ENCODE results near the gene PDLIM7. TPM values are rescaled to one million over a fixed set of nuclear protein-coding genes. Genes with fewer than 3 reads are reported as not detected.

Gene PDLIM7
- total RNA-seq, 1 donor from 2014 or later = 247 TPM

DNA sequence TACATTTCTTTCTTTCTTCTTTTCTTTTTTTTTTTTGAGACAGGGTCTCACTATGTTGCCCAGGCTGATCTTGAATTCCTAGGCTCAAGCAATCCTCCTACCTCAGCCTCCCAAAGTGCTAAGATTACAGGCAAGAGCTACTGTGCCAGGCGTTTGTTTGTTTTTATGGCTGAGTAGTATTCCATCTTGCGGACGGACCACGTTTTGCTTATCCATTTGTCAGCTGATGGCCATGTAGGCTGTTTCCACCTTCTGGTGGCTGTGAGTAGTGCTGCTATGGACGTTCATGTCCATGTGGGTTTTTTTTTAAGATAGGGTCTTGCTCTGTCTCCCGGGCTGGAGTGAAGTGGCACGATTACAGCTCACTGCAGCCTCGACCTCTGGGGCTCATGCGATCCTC, 9.8 kb upstream of the PDLIM7 start:
- DNase-seq (ENCODE audit: low spot score) = no peak

DNA sequence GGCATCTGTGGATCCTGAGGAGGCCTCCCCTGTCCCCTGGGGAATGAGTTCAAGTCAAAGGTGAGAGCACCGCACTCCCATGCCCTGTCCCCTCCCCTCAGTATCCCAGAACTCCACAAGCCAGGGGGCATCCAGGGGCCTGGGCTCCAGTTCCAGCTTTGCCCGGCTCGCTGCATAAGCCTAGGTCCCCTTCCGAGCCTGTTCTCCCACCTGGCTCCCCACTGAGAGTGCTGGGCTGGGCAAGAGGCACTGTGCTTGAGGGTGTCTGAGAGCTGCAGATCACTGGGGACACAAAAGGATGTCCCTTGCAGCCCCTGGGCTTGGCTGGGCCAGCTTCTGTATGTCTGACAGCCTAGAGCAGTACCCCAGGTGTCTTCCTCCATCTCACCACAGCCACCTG, 7.7 kb upstream of the PDLIM7 start:
- DNase-seq (ENCODE audit: low spot score) = no peak

DNA sequence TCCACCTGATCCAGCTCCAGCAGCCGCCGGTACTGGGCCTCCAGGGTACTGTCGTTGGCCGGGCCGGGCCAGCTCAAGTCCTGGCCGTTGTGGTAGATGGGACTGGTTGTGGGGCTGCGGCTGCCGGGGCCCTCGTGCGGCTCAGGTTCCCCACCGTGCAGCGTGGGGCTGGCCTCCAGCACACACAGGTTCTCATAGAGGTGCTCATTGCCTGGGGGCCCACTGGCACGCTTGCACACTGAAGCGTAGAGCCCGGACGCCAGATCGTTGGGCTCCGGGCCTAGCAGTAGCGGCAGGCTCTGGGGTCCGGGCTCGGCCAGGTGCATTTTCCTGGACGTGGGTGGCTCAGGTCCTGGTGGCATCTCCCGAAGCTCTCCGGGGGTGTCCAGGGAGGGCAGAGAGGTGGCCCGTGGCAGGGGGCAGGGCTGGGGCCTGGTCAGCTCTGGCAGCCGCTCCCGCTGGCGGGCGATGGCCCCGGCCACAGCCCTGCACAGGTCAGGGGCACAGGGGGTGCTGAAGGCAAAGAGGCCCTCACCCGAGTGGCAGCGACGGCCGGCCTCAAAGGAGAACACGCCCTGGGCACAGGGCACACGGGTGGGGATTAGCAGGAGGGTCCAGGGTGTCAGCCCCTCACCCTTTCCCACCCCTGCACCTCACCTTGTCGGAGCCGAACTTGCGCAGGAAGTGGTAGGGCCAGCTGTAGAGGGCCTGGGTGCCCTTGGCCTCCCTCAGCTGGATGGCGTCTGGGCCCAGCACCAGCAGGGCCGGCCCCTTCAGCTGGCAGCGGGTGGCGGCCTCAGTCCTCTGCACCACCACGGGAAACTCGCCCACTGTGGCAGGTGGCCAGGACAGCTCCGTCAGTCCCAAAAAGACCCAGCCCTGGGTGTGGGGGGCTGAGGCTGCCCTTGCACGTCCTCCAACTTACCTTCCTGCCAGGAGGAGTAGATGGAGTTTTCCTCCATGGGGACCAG, 7.0 kb upstream of the PDLIM7 start:
- DNase-seq (ENCODE audit: low spot score) = no peak

DNA sequence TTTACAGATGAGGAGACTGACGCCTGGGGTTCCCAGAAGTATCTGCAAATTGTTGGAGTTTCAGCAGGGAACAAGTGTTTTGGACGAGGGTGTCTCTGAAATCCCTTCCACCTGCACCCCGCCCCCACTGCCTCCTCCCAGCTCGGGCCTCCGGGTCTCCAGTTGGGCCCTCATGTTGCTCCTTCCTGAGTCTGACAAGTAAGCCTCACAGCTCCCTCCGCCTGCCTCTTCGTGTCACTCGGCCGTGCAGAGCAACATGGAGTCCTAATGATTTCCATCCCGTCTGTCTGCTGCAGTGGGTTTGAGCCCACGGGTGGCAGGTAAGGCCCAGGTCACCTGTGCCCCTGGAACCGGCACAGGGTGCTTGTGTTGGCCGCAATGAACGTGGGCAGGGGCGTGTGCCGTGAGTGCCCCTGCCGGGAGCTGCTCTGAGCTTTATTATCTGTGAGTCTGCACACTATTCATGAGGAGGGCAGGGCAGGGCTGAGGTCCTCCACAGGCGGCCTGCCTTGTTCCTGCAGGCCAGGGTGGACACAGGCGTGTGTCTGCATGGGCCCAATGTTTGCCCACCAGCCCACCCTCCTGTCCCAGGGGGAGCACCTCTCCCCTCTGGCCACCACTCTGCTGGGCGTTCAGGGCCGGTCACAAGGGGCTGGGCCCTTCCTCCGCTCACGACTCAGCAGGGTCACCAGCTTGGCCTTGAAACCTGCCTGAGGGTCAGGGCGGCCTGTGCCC, 6.1 kb upstream of the PDLIM7 start:
- no peak for DNase-seq (ENCODE audit: low spot score)

DNA sequence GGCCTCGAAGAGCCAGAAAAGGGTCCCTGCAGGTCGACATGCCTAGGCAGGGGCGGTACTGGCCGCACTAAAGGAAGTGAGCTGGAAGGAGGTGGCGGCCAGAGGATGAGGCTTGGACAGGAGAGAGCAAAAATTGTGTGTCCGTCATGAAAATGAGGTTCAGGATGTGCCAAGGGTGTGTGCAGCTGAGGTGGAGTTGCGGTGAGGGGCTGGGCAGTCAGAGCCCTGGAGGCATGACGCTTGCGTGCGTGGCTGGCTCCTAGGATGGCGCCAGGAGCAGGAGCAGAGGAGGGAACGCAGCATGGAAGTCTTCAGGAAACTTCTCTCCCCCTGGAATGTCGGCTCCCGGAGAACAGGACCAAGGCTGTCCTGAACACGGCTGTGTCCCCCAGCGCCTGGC, 5.5 kb upstream of the PDLIM7 start:
- no peak for DNase-seq (ENCODE audit: low spot score)

DNA sequence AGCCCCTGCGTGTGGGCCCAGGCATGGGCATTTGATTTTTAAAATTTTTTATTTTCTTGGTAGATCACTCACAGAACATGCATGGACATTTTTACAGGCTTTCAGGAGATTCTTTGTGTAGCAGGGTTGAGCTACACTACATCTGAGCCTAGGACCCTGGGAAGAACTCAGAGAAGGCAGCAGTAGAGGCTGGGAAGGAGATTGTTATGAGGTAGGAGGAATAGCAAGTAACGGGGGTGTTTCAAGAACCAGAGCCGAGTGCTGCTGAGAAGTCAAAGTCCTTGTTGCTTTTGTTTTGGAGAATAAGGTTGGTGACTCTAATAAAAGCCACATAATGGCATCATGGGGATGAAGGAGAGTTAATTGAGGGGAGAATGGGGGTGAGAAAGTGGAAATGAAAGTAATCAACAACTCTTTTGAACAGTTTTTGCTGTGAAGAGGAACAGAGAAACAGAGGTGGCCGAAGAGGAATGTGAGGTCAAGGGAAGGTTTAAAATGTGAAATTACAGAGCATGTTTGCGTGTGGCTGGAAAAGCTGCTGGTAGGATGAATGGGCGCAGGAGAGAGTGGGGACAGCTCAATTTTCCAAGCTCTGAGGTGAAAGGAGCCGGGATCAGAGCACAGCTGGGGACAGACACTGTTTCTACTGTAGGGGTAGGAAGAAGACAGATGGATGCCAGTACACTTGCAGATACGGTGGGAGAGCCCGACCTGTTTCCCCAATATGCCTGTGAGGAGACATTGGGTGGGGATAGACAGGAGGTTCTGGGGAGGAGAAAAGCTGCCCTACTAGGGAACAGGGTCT, 4.7 kb upstream of the PDLIM7 start:
- no peak for DNase-seq (ENCODE audit: low spot score)

DNA sequence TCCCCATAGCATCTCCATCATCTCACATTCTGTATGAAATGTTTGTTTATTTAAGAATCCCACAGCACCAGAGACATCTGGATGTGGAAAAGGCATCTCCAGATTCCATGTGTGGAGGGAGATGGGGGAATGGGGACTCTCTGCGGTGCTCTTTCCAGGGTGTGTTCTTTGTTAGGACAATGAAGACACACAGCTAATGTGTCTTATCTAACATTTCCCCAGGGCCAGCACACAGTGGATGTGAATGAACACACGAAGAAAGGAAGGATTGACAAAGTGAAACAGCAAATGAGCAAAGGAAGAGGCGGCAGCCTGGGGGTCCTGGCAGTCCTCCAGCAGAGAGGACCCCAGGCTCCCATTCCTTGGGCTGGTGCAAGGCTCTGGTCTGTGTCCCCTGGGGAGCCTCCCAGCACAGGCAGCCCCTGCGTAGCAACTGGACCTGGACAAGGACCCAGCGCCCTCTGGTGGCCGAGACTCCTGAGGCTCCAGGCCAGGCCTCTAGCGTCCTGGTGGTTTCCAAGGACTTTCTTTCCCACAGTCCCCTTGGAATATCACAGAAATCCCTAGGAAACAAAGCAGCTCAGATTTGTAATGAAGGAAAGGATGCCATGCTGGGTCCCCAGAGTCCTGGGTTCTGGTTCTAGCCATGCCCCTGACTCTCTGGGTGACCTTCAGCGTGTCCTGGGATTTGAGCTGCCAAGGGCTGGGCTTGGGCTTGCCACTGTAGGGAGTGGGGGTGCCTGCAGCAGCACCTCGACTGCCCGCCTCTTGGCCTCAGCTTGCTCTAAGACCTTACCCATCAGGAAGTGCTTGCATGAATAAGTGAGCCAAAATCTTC, 3.5 kb upstream of the PDLIM7 start:
- DNase-seq (ENCODE audit: low spot score) = peak; percentile 92

DNA sequence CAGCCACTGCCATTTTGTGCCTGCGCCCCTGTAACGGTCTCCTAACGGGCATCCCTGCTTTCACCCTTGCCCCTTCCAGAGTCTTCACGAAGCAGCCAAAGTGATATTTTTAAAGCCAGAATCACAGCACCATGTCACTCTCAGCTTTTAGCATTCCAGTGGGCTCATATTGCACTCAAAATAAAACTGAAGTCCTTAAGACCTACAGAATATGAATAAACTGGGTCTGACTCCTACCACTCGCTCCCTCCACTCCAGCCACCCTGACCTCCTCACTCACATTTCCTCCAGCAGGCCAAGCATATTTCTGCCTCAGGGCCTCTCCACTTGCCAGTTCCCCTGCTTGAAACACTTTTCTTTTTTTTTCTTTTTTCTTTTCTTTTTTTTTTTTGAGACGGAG, 2.4 kb upstream of the PDLIM7 start:
- no peak for DNase-seq (ENCODE audit: low spot score)

DNA sequence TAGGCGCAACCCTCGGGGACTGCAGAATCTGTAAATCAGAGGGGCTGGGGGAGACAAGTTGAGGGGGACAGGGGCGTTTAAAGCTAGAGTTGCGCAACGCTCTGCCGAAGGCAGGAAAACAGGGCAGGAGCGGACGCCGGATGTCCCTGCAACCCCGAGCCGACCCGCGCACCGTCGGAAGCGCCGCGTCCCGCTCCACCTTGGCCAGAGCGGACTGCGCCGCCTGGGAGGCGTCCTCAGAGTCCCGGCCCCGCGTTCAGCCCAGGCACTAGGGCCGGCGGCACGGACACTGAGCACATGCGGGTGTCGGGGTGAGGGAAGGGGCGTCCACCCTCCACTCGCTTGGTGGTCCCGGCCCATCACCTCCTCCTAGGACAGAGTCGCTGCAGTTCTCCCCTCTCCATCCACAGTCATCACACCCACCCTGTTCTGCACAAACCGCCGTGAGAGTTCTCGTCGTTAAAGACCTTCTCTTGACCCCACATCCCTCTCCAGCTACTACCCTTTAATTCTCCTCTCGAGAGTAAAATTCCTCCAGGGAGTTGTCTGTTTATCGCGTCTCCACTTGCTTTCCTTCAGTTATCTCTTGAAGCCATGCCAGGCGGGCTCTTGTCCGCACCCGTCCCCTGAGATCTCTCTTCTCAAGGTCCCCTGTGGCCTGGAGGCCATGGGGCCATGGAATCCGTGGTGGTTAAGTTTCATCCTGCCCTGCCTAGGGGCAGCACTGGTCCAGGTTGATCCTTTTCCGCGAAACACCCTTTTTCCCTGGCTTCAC, 796 bp upstream of the PDLIM7 start:
- DNase-seq (ENCODE audit: low spot score) = peak; percentile 68

DNA sequence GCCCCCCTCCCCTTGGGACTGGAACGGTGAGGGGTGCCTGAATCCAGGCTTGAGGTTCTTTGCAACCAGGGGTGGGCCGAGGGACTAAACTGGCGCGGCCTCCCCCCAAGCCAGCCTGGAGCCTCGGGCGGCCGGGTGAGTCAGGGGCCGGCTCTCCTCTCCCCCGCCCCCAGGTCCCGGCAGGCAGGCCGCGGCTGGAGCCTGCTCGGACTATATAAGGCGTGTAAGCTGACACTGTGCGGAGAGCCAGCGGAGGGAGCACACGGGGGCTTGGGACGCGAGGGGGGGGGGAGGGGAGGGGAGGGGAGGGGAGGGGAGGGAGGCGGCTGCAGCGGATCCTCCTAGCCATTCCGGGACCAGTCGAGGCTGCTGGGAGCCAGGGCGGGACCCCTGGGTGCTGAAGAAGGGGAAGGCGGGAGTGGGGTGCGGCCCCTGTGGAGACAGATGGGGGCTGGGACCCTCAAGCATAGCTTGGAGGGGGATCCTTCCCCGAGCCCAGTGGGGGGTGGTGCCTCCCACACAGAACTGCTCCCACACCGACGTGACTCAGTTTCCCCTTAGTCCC, 595 bp downstream of the PDLIM7 start:
- DNase-seq (ENCODE audit: low spot score) = peak; percentile 95

DNA sequence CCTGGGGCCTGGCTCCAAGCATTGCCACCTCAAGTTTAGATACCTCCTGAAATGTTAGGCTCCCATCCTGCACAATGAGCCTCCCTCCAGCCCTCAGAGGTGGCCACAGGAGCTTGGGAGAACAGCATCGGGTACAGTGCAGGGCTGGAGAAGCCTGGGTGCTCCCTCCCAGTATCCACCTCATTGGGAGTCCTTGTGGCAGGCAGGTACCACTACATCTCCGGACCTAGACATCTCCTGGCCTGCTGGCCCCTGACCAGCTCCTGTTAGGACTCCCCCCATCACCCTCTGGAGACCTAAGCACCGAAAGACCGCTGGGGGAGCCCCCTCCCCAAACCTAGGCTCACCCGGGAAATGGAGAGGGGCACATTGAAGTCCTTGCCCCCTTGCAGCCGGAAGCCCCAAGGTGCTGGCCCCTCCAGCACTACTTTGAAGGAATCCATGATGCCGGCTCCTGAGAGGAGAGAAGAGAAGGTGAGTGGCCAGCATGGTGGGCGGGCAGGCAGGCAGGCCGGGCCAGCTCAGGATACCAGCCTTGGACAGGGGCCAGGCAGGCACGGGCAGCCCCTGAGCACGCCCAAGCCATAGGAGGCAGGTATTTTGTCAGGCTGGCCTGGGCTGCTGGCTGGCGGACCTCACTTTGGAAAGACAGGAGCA, 1.2 kb downstream of the PDLIM7 start:
- peak; percentile 50 for DNase-seq (ENCODE audit: low spot score)

DNA sequence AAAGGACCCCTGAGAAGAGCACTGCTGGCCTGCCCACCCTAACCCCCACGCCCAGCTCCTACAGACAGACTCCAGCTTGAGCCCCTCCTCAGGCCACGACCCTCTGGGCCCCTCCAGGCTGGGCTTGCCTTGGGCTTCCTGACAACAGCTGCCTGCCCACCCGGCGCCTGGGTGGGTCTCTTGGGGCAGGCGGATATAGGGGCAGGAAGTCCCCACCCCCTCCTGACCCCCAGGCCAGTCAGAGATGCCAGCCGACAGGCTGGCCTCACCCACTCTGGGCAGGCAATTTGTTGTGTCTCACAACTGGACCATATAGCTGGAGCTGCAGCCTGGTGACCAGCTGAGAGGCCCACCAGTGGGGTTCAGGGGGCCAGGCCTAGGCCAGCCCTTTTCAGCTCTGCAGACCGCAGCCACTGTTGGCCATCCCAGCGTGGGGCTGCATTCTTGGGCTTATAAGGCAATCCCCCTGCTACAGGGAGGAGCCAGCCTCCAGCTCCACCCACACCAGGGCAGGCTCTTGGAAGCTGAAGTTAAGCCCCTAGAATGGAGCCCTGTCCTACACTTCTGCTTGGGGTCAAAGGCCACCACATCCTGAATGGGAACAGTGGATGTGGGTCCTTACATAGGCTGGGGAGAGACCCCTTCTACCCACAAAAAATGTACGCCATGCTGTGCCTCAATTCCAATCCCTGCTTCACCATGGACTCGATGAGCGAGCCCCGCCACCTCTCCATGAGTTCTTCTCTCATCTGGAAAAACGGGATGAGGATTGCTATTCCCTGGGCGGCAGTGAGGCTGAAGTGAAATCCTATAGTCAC, 2.0 kb downstream of the PDLIM7 start:
- peak; percentile 96 for DNase-seq (ENCODE audit: low spot score)

DNA sequence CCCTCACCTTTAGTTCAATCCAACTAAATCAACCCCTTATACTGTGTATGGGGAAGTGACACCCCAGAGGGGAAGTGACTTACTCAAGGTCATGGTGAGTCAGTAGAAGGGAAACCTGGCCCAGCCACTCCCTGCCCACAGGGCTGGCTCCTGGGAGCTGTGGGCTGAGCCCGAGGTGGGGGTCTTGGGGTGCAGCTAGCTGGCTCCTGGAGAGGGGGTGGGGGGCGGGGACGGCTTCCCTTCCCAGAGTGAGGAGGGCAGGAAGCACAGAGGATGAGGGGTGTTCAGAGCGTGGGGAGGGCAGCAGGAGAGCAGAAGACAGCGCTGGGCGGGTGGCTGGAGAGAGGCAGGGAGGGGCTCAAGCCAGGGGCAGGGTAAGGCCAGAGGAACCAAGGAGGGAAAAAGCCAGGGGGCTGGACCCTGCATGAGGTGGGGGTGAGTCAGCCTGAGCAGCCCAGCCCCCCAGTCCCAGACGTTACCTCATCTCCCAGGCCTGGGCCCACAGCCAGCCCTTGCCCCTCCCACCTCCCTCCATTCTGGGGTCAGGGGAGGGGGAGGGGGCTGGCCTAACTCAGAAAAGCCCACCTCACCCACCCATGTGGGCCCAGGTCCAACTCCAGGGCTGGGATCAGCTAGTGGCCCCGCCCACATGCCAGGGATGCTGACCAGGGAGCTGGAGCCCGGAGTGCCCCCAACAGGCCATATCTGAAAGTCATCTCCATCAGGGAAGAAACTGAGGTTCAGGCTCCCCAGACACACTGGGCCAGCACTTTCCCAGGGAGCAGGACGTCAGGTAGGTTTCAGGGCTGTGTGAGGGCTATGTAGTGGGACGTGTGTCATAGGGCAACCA, 2.8 kb downstream of the PDLIM7 start:
- peak; percentile 97 for DNase-seq (ENCODE audit: low spot score)

DNA sequence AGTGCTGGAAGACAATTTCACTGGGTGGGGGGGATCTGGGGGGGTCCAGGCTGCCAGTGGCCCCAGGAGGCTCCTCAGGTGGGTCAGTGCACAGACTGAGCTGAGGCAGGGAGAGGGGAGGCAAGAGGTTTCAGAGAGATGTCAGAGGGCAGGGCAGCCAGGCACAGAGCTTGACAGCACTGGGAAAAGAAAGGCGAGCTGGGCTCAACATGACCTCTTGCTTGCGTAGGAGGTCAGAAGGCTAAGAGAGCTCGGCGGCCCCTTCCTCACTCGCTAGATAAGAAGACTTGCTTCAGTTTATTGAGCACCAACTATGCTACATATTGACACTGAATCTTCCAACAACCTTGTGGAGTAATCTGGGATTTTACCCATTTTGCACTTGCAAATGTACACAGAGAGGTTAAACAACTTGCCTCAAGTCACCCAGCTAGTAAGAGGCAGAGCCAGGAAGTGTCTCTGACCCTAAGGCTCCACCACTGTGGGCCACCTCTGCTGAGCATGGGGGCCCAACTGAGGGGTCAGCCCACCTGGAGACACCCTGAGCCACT, 3.5 kb downstream of the PDLIM7 start:
- no peak for DNase-seq (ENCODE audit: low spot score)

DNA sequence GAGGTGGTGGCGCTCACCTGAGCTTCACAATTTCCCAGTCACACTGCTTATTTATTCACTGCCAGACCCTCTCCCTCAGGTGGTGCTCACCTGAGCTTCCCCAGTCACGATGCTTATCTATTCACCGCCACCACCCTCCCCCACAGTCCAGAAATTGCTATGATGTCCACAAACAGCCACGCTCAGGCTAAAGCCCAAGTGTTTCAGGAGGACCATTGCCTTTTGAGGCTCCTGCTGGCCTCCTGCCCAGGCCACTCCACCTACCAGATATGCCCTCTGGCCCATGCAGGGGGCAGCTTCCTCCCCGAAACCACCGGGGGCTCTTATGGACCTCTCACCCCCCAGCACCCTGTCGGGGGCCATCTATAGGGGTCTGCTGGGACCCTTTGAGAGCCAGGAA, 4.6 kb downstream of the PDLIM7 start:
- no peak for DNase-seq (ENCODE audit: low spot score)

DNA sequence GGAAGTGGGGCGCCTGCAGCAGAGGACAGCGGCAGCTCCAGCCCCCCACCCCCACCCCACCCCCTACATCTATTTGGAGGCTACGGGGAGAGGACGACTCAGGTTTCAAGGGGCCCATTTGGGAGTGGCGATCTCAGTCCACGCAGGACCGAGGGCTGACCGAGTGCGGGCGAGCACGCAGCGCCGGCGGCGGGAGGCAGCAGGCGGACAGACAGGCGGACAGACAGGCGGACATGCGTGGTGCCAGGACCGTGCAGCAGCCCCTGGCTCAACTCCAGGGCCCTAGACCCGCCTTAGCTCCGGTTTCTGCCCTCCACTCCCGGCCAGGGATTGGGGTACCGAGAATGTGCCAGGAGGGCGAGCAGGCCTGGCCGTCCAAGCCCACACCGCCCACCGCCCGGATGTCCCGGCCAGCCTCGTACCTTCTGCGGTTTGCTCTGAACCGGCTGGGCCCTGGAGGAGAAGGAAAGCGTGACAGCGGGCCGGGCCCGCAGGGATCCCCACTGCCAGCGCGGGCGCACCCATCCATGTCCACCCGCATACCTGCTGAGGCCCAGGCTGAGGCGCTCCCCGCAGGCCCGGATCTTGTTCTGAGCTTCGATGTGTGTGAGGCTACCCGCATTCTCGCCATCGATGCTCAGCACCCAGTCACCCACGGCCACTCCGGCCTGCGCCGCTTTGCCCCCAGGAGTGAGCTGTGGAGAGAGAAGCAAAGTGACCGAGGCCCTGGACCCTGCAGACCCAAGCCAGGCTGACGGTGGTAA, 5.2 kb downstream of the PDLIM7 start:
- DNase-seq (ENCODE audit: low spot score) = no peak
